NT2/D1 (cell line): ENCODE data around the gene ALDH18A1.
"Not testable (repeated sequence)": the region's sequence is repeated elsewhere in the genome, so short reads cannot be mapped to it uniquely, and the experiment has no call there.

Source experiments
- DNase-seq: peaks from one replicate; pipeline ENCODE4 v3.0.0-alpha.2; 2011; ENCODE audit warnings: low read depth, low spot score
- H3K27me3 ChIP-seq: 2 replicates; pipeline ENCODE4 v1.6.0; 2011; ENCODE audit warnings: mild to moderate bottlenecking; ENCODE audit not compliant: insufficient read length, insufficient read depth
- H3K36me3 ChIP-seq: 2 replicates; pipeline ENCODE4 v1.6.1; 2011; ENCODE audit warnings: mild to moderate bottlenecking, low read length, mixed read lengths; ENCODE audit not compliant: insufficient read depth, insufficient read length
- H3K4me1 ChIP-seq: 2 replicates; pipeline ENCODE4 v1.5.1; 2011; ENCODE audit not compliant: insufficient read depth, insufficient read length
- H3K4me3 ChIP-seq: 2 replicates; pipeline ENCODE4 v1.5.1; 2011; ENCODE audit warnings: low read depth; ENCODE audit not compliant: insufficient read length
- H3K9ac ChIP-seq: 2 replicates; pipeline ENCODE4 v1.6.0; 2011; ENCODE audit warnings: low read depth; ENCODE audit not compliant: insufficient read length
- H3K9me3 ChIP-seq: 2 replicates; pipeline ENCODE4 v1.5.1; 2011; ENCODE audit warnings: mild to moderate bottlenecking, low read length; ENCODE audit not compliant: insufficient read depth
- SUZ12 ChIP-seq: IDR thresholded peaks from 2 replicates; pipeline ENCODE4 v1.6.1; 2011; ENCODE audit not compliant: insufficient read length, insufficient read depth; ENCODE audit errors: extremely low read depth
- YY1 ChIP-seq: IDR thresholded peaks from 2 replicates; pipeline ENCODE4 v1.6.1; 2011; ENCODE audit not compliant: insufficient read length, insufficient read depth
- ZNF274 ChIP-seq: IDR thresholded peaks from 2 replicates; pipeline ENCODE4 v1.6.1; 2011; ENCODE audit warnings: mild to moderate bottlenecking, low read depth, low read length

ALDH18A1 gene

GRCh38 chr10:95691281-95691680, 34.8 kb upstream of the ALDH18A1 start:
- no peak for TF ChIP-seq YY1
- no peak for TF ChIP-seq SUZ12
- no peak for TF ChIP-seq ZNF274
- Histone ChIP-seq H3K27me3 (no peaks in the 10 kb centered on the region), H3K36me3 (peaks cover 46% of the 10 kb centered on the region), H3K4me1 (no peaks in the 10 kb centered on the region), H3K9me3 (no peaks in the 10 kb centered on the region), H3K9ac (no peak overlapping the region), H3K4me3 (no peak overlapping the region)
- no peak for DNase-seq

- DNase-seq: no peak
- TF ChIP-seq SUZ12 (no peak), YY1 (no peak), ZNF274 (no peak)
- no peaks in the 10 kb centered on the region for H3K4me1 ChIP-seq
- H3K4me3 ChIP-seq: no peak overlapping the region
- H3K27me3 ChIP-seq: no peaks in the 10 kb centered on the region
- no peak overlapping the region for H3K9ac ChIP-seq
- H3K9me3 ChIP-seq: no peaks in the 10 kb centered on the region
- peaks cover 71% of the 10 kb centered on the region for H3K36me3 ChIP-seq
Observed at GRCh38 chr10:95688648-95689047, 32.1 kb upstream of the ALDH18A1 start.

GRCh38 chr10:95683966-95684365, 27.5 kb upstream of the ALDH18A1 start:
- H3K9ac ChIP-seq: no peak overlapping the region
- H3K4me1 ChIP-seq: no peaks in the 10 kb centered on the region
- H3K36me3 ChIP-seq: peaks cover 63% of the 10 kb centered on the region
- no peak overlapping the region for H3K4me3 ChIP-seq
- no peaks in the 10 kb centered on the region for H3K9me3 ChIP-seq
- no peak for DNase-seq
- no peaks in the 10 kb centered on the region for H3K27me3 ChIP-seq
- TF ChIP-seq SUZ12: no peak
- TF ChIP-seq ZNF274: no peak
- TF ChIP-seq YY1: no peak

- TF ChIP-seq ZNF274: no peak
- TF ChIP-seq YY1: no peak
- no peak for TF ChIP-seq SUZ12
- no peak for DNase-seq
- no peaks in the 10 kb centered on the region for H3K27me3 ChIP-seq
- H3K36me3 ChIP-seq: peaks cover 49% of the 10 kb centered on the region
- no peak overlapping the region for H3K9ac ChIP-seq
- no peak overlapping the region for H3K4me3 ChIP-seq
- no peaks in the 10 kb centered on the region for H3K9me3 ChIP-seq
- no peaks in the 10 kb centered on the region for H3K4me1 ChIP-seq
Observed at GRCh38 chr10:95675403-95676116, 19.0 kb upstream of the ALDH18A1 start.

GRCh38 chr10:95674643-95675042, 18.1 kb upstream of the ALDH18A1 start:
- no peak for DNase-seq
- Histone ChIP-seq H3K9ac (no peak overlapping the region), H3K9me3 (no peaks in the 10 kb centered on the region), H3K27me3 (no peaks in the 10 kb centered on the region), H3K4me1 (no peaks in the 10 kb centered on the region), H3K36me3 (peaks cover 44% of the 10 kb centered on the region), H3K4me3 (no peak overlapping the region)
- TF ChIP-seq YY1 (no peak), SUZ12 (no peak), ZNF274 (no peak)

GRCh38 chr10:95672641-95673040, 16.1 kb upstream of the ALDH18A1 start:
- H3K27me3 ChIP-seq, H3K9ac ChIP-seq, DNase-seq, H3K4me3 ChIP-seq, H3K4me1 ChIP-seq, H3K9me3 ChIP-seq: not testable (repeated sequence)
- peaks cover 42% of the 10 kb centered on the region for H3K36me3 ChIP-seq

- H3K4me3 ChIP-seq: no peak overlapping the region
- TF ChIP-seq ZNF274 (no peak), SUZ12 (no peak), YY1 (no peak)
- H3K9me3 ChIP-seq: no peaks in the 10 kb centered on the region
- H3K36me3 ChIP-seq: peaks cover 33% of the 10 kb centered on the region
- H3K9ac ChIP-seq: no peak overlapping the region
- DNase-seq: no peak
- H3K4me1 ChIP-seq: no peaks in the 10 kb centered on the region
- H3K27me3 ChIP-seq: no peaks in the 10 kb centered on the region
Observed at GRCh38 chr10:95664543-95664942, 8.0 kb upstream of the ALDH18A1 start.
